ENCODE measurements around the gene ZNF654. TPM values are rescaled to one million over a fixed set of nuclear protein-coding genes. Genes with fewer than 3 reads are reported as not detected.
"Not testable (repeated sequence)": the region's sequence is repeated elsewhere in the genome, so short reads cannot be mapped to it uniquely, and the experiment has no call there.

ZNF654 gene
- total RNA-seq, 2 experiments from 2014 or later = 26.5 to 27.4 TPM

DNA sequence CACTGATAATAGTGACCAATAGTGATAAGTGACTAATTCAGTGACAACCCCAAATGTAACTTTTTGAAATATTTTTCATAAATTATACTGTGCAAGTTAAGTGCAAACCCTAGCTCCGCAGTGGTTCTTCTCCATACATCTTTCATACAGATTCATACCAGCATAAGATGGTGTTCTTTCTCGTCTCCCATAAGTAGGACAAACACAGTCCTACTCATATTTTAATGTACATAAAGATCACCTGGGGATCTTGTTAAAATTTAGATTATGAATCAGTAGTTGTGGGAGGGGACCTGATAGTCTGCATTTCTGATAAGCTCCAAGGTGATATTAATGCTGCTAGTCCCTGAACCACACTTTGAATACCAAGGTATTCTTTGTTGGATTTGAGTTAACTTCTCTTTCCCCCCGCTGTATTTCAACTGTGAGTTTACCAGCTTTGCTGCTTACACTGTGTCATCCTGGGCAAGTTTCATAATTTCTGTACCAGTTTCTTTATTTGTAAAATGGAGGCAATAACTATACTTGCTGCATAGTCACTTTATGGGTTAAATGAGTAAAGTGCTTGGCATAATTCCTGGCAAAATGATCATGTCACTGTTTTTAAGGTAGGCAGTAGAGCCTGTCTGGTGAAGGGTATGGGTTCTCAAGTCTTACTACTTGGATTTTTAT, 56.0 kb downstream of the ZNF654 start:
- Mint-ChIP-seq H3K4me1 (peaks cover 28% of the 10 kb centered on the region), H3K9me3 (peaks cover 5% of the 10 kb centered on the region), H3K27ac (no peak overlapping the region), H3K4me3 (no peak overlapping the region), H3K27me3 (no peaks in the 10 kb centered on the region), H3K36me3 (ENCODE audit: low read depth) (peaks cover 40% of the 10 kb centered on the region)
- CTCF ChIA-PET = interaction anchor here (0.6 to 1.2 kb wide), 2 partner anchors 9 to 41 kb away, joined by 3 read pairs; no protein-coding TSS in a partner anchor
- POLR2A ChIA-PET = interaction anchor here (0.7 to 1.3 kb wide), 2 partner anchors 10 to 56 kb away, joined by 3 read pairs; partner anchors contain the start of gene CGGBP1
- no peak for DNase-seq

DNA sequence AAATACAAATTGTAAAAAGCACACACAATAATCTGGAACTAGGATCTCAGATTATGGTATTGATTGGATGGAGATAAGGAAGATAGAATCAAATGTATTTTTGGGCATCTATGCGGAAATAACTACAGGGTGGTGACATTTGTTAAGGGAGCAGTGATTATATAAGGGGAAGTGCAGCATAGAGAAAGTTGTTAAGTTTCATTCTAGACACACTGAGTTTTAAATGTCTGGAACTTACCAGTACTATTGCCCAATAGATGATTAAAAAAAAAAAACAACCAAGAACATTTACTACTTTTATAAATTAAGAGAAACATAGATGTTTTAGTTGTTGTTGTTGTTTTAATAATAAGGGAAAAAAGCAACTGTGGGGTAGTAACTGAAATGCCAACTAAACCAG, 58.6 kb downstream of the ZNF654 start:
- Mint-ChIP-seq H3K4me3 (no peak overlapping the region), H3K27ac (no peak overlapping the region), H3K36me3 (ENCODE audit: low read depth) (peaks cover 48% of the 10 kb centered on the region), H3K27me3 (no peaks in the 10 kb centered on the region), H3K4me1 (peaks cover 28% of the 10 kb centered on the region), H3K9me3 (peaks cover 5% of the 10 kb centered on the region)
- POLR2A ChIA-PET = no interaction called here
- no peak for DNase-seq
- CTCF ChIA-PET = no interaction called here

DNA sequence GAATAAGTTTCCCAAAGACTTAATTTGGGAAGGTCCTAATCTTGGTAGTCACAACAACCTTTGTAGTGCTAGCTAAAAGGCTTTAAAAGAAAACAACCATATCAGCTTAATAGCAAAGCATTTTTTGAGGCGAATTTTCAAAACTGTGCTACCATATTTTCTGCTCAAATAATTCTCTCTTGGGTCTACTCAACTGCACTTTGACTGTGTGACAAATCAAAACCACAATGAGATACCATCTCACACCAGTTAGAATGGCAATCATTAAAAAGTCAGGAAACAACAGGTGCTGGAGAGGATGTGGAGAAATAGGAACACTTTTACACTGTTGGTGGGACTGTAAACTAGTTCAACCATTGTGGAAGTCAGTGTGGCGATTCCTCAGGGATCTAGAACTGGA, 59.5 kb downstream of the ZNF654 start:
- CTCF ChIA-PET, H3K27me3 Mint-ChIP-seq, H3K4me3 Mint-ChIP-seq: not testable (repeated sequence)

GRCh38 chr3:88123526-88123925, 64.5 kb downstream of the ZNF654 start:
- CTCF ChIA-PET = interaction anchor here (2.4 kb wide), 1 partner anchor 10 kb away, joined by 13 read pairs; no protein-coding TSS in a partner anchor
- no peaks in the 10 kb centered on the region for H3K9me3 Mint-ChIP-seq
- no peaks in the 10 kb centered on the region for H3K27me3 Mint-ChIP-seq
- POLR2A ChIA-PET = interaction anchor here (2.1 kb wide), 1 partner anchor 26 kb away, joined by 9 read pairs; the partner anchor contains the start of gene C3orf38
- peaks cover 2% of the 10 kb centered on the region for H3K4me1 Mint-ChIP-seq
- no peak for DNase-seq
- peaks cover 15% of the 10 kb centered on the region for H3K36me3 Mint-ChIP-seq (ENCODE audit: low read depth)
- H3K27ac Mint-ChIP-seq = no peak overlapping the region
- no peak overlapping the region for H3K4me3 Mint-ChIP-seq

More for the DNA sequence above, 59.5 kb downstream of the ZNF654 start:
- H3K27ac Mint-ChIP-seq, DNase-seq, POLR2A ChIA-PET, H3K9me3 Mint-ChIP-seq: not testable (repeated sequence)
- peaks cover 48% of the 10 kb centered on the region for H3K36me3 Mint-ChIP-seq (ENCODE audit: low read depth)
- H3K4me1 Mint-ChIP-seq = peaks cover 26% of the 10 kb centered on the region

DNA sequence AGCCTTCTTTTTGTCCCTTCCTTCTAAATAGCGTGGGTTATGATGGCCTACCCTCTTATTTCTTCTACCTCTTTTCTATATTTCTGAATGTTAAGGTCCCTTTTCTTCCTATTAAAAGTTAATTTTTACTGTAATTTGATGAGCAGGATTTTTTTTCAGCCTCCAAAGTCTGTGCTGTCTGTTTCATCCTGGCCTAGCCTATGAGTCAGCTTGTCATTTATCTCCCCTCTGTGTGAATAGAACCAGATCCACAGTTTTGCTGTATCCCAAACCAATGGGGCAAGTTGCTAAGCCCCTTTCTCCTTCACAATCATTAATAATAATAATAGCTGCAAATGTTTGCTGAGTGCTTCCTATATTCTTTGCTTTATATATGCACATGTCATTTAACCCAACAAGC, 72.6 kb downstream of the ZNF654 start:
- Mint-ChIP-seq H3K27me3 (no peaks in the 10 kb centered on the region), H3K4me1 (peaks cover 2% of the 10 kb centered on the region), H3K4me3 (no peak overlapping the region), H3K27ac (no peak overlapping the region), H3K9me3 (no peaks in the 10 kb centered on the region), H3K36me3 (ENCODE audit: low read depth) (peaks cover 34% of the 10 kb centered on the region)
- POLR2A ChIA-PET = interaction anchor here (1.1 to 4.1 kb wide), 2 partner anchors 18 to 73 kb away, joined by 3 to 20 read pairs; partner anchors contain the start of genes C3orf38, CGGBP1 and ZNF654
- CTCF ChIA-PET = interaction anchor here (1.8 kb wide), 1 partner anchor 19 kb away, joined by 6 read pairs; no protein-coding TSS in a partner anchor
- no peak for DNase-seq

DNA sequence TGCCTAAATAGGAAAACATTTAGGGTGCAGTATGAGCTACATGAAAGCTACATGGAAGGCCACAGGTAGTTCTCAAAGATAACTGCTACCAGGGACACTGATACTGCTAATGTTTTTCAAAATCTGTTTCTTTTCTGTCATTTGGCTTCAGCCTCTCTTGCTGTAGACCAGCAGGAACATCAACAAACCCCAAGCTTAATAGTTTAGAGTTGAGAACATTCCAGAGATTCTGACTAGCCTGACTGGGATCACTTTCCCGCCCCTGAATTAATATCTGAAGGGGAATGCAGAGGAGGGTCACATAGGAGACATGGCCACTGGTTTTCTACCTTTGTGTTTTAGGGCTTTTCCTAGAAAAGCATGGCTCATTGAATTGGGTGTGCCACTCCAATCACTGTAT, 73.8 kb downstream of the ZNF654 start:
- H3K27me3 Mint-ChIP-seq = no peaks in the 10 kb centered on the region
- no peaks in the 10 kb centered on the region for H3K9me3 Mint-ChIP-seq
- H3K36me3 Mint-ChIP-seq (ENCODE audit: low read depth) = peaks cover 36% of the 10 kb centered on the region
- no peak overlapping the region for H3K4me3 Mint-ChIP-seq
- H3K4me1 Mint-ChIP-seq = peaks cover 2% of the 10 kb centered on the region
- H3K27ac Mint-ChIP-seq = no peak overlapping the region
- ChIA-PET CTCF (interaction anchor here (1.8 to 2.1 kb wide), 2 partner anchors 16 to 20 kb away, joined by 6 read pairs; partner anchors contain the start of gene C3orf38), POLR2A (interaction anchor here (0.7 to 4.1 kb wide), 2 partner anchors 17 to 39 kb away, joined by 3 to 20 read pairs; partner anchors contain the start of gene C3orf38)
- DNase-seq = no peak

GRCh38 chr3:88133711-88134263, 74.7 kb downstream of the ZNF654 start:
- ChIA-PET POLR2A (interaction anchor here (4.1 kb wide), 1 partner anchor 16 kb away, joined by 20 read pairs; the partner anchor contains the start of gene C3orf38), CTCF (interaction anchor here (1.1 to 2.1 kb wide), 2 partner anchors 15 to 20 kb away, joined by 4 to 6 read pairs; partner anchors contain the start of gene C3orf38)
- Mint-ChIP-seq H3K27me3 (no peaks in the 10 kb centered on the region), H3K4me3 (no peak overlapping the region), H3K9me3 (no peaks in the 10 kb centered on the region), H3K4me1 (peaks cover 2% of the 10 kb centered on the region), H3K36me3 (ENCODE audit: low read depth) (peaks cover 38% of the 10 kb centered on the region), H3K27ac (no peak overlapping the region)
- DNase-seq = no peak

DNA sequence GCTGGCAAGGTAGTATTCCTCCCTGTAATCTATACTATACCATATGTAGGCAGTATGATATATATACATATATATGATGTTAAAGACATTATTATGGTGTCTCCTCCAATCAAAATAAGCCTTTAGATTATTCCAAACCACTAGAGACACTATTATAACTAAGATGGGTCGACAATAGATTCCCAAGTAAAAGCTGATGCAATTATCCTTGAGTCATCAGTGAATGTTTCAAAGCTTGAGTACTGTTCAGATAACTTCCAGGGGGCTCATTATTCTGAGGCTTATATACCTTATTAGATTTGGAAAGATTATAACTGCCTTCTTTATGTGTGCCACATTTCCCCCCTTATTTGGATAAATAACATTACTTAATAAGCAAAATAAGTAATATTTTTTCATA, 78.8 kb downstream of the ZNF654 start:
- Mint-ChIP-seq H3K9me3 (no peaks in the 10 kb centered on the region), H3K4me3 (no peak overlapping the region), H3K27ac (no peak overlapping the region), H3K4me1 (peaks cover 14% of the 10 kb centered on the region), H3K27me3 (no peaks in the 10 kb centered on the region), H3K36me3 (ENCODE audit: low read depth) (peaks cover 54% of the 10 kb centered on the region)
- ChIA-PET POLR2A (interaction anchor here (2.8 kb wide), 1 partner anchor 11 kb away, joined by 13 read pairs; no protein-coding TSS in a partner anchor), CTCF (interaction anchor here (1.4 kb wide), 1 partner anchor 24 kb away, joined by 5 read pairs; no protein-coding TSS in a partner anchor)
- DNase-seq = no peak

GRCh38 chr3:88141458-88142083, 82.5 kb downstream of the ZNF654 start:
- DNase-seq = no peak
- no peak overlapping the region for H3K27ac Mint-ChIP-seq
- no peaks in the 10 kb centered on the region for H3K9me3 Mint-ChIP-seq
- H3K4me1 Mint-ChIP-seq = peaks cover 15% of the 10 kb centered on the region
- POLR2A ChIA-PET = interaction anchor here (1.0 to 1.3 kb wide), 2 partner anchors 17 to 83 kb away, joined by 3 read pairs; partner anchors contain the start of genes CGGBP1 and ZNF654
- no peaks in the 10 kb centered on the region for H3K27me3 Mint-ChIP-seq
- no peak overlapping the region for H3K4me3 Mint-ChIP-seq
- CTCF ChIA-PET = interaction anchor here (1.3 kb wide), 1 partner anchor 10 kb away, joined by 4 read pairs; no protein-coding TSS in a partner anchor
- peaks cover 40% of the 10 kb centered on the region for H3K36me3 Mint-ChIP-seq (ENCODE audit: low read depth)

GRCh38 chr3:88142094-88142624, 83.1 kb downstream of the ZNF654 start:
- H3K36me3 Mint-ChIP-seq (ENCODE audit: low read depth) = peaks cover 39% of the 10 kb centered on the region
- no peak overlapping the region for H3K4me3 Mint-ChIP-seq

DNA sequence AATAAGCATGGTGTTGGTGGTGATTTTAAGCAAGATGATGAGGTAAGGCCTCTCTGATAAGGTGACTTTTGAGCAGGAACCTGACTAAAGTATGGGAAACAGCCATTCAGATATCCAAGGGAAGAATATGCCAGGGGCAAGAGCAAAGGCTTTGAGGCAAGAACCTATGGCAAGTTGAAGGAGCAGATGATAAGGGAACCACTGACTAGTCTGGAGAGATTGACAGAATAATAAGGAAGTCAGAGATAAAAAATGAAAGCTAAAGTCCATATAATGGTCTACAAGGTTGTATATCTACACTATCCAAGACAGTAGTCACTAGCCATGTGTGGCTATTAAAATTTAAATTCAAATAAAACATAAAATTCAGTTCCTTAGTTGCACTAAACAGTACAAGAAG, 88.2 kb downstream of the ZNF654 start:
- ChIA-PET POLR2A (interaction anchor here (1.4 kb wide), 1 partner anchor 89 kb away, joined by 4 read pairs; the partner anchor contains the start of genes CGGBP1 and ZNF654), CTCF (interaction anchor here (3.6 kb wide), 1 partner anchor 89 kb away, joined by 12 read pairs; the partner anchor contains the start of genes CGGBP1 and ZNF654)
- Mint-ChIP-seq H3K4me3 (no peak overlapping the region), H3K27me3 (no peaks in the 10 kb centered on the region), H3K4me1 (peaks cover 34% of the 10 kb centered on the region), H3K9me3 (no peaks in the 10 kb centered on the region), H3K36me3 (ENCODE audit: low read depth) (peaks cover 21% of the 10 kb centered on the region), H3K27ac (no peak overlapping the region)
- no peak for DNase-seq

More at GRCh38 chr3:88142094-88142624, 83.1 kb downstream of the ZNF654 start:
- CTCF ChIA-PET = interaction anchor here (1.3 kb wide), 1 partner anchor 10 kb away, joined by 4 read pairs; no protein-coding TSS in a partner anchor
- no peaks in the 10 kb centered on the region for H3K27me3 Mint-ChIP-seq
- H3K27ac Mint-ChIP-seq = no peak overlapping the region
- DNase-seq = no peak
- POLR2A ChIA-PET = interaction anchor here (1.0 to 1.3 kb wide), 2 partner anchors 18 to 83 kb away, joined by 3 read pairs; partner anchors contain the start of genes CGGBP1 and ZNF654
- H3K4me1 Mint-ChIP-seq = peaks cover 20% of the 10 kb centered on the region
- no peaks in the 10 kb centered on the region for H3K9me3 Mint-ChIP-seq

DNA sequence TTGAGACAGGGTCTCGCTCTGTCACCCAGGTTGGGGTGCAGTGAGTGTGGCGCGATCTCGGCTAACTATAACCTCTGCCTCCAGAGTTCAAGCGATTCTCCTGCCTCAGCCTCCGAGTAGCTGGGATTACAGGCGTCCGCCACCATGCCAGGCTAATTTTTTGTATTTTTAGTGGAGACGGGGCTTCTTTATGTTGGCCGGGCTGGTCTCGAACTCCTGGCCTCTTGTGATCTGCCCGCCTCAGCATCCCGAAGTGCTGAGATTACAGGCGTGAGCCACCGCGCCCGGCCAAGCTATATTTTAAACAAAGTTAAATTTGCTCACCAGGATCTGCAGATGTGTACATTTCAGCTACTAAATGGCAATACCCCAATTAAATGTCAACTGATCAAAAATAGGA, 89.6 kb downstream of the ZNF654 start:
- CTCF ChIA-PET = interaction anchor here (0.7 to 3.6 kb wide), 8 partner anchors 13 to 798 kb away, joined by 3 to 12 read pairs (median 5); partner anchors contain the start of genes CGGBP1 and ZNF654
- no peak for DNase-seq
- peak overlapping the region; percentile 94 for H3K4me3 Mint-ChIP-seq
- H3K27me3 Mint-ChIP-seq = no peaks in the 10 kb centered on the region
- peaks cover 41% of the 10 kb centered on the region for H3K4me1 Mint-ChIP-seq
- H3K36me3 Mint-ChIP-seq (ENCODE audit: low read depth) = peaks cover 23% of the 10 kb centered on the region
- H3K27ac Mint-ChIP-seq = peak overlapping the region; percentile 92
- POLR2A ChIA-PET = interaction anchor here (1.1 to 4.6 kb wide), 9 partner anchors 9 to 117 kb away, joined by 3 to 130 read pairs (median 9); partner anchors contain the start of genes CGGBP1 and ZNF654
- no peaks in the 10 kb centered on the region for H3K9me3 Mint-ChIP-seq
